HG02981 (cell line): ENCODE measurements around the gene PLK2.
A peak's percentile ranks its signal among the peaks of the same experiment; 100 is the strongest.

Source experiments
- ATAC-seq: cut with Tn5 transposase; IDR thresholded peaks from one replicate; pipeline ENCODE4 v1.9.1; 2021; ENCODE audit warnings: mild to moderate bottlenecking, moderate library complexity; ENCODE audit not compliant: unreplicated experiment

Gene PLK2

DNA sequence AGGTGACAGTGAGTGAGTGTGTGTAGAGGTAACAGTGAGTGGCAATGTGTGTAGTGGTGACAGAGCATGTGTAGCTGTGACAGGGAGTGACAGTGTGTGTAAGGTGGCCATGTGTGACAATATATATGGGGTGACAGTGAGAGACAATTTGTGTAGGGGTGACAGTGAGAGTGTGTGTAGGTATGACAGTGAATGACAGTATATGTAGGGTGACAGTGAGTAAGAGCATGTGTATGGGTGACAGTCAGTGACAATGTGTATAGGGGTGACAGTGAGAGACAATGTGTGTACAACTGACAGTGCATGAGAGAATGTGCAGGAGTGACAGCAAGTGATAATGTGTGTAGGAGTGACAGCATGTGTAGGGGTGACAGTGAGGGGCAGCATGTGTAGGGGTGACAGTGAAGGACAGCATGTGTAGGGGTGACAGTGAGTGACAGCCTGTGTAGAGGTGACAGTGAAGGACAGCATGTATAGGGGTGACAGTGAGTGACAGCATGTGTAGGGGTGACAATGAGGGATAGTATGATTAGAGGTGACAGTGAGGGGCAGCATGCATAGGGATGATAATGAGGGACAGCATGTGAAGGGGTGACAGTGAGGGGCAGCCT is 21.3 kb upstream of the PLK2 start:
- ATAC-seq: no peak

DNA sequence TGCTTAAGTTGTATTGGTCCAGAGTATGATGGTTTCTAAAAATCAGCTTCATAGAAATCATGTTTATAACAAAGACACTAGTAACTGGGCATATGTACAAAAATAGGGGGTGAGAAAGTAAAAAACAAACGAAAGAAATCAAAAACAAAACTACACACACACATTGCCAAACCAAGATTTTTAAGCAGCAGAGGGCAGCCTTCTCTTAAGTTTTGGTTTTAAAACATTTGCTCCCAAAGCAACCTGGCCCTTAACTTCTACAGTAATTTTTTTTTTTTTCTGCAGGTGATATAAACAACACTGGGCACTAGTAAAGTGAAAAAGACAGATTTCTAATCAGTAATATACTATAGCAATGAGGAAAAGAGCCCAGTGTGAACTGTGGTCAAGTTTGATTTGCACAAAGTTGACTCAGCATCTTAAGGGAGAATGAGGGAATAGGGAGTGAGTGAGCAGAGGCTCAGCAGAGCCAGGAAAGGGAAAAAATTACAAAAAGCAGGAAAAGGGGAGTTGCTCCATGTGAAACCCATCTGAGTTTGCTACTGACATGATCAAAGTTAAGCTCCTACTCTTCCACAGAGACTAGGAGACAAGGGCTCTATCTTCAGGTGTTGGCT is 18.0 kb upstream of the PLK2 start:
- no peak for ATAC-seq

DNA sequence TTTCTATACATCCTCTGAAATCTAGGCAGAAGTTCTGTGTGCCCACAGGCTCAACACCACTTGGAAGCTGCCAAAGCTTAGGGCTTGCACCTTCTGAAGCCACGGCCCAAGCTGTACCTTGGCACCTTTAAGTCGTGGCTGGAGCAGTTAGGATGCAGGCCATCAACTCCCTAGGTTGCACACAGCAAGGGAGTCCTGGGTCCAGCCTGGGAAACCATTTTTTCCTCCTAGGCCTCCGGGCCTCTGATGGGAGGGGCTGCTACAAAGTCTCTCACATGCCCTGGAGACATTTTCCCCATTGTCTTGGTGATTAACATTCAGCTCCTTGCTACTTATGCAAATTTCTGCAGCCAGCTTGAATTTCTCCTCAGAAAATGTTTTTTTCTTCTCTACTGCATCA is 15.5 kb upstream of the PLK2 start:
- ATAC-seq: no peak

DNA sequence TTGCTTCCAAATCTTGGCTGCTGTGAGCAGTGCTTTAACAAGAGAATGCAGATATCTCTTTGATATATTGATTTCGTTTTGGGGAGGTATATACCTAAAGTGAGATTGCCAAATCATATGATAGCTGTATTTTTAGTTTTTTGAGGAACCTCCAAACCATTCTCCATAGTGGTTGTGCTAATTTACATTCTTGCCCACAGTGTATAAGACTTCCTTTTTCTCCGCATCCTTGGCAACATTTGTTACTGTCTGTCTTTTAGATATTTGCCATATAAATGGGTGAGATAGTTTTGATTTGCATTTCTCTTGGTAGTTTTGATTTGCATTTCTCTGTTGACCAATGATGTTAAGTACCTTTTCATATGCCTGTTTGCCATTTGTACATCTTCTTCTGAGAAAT is 10.0 kb upstream of the PLK2 start:
- ATAC-seq: no peak

DNA sequence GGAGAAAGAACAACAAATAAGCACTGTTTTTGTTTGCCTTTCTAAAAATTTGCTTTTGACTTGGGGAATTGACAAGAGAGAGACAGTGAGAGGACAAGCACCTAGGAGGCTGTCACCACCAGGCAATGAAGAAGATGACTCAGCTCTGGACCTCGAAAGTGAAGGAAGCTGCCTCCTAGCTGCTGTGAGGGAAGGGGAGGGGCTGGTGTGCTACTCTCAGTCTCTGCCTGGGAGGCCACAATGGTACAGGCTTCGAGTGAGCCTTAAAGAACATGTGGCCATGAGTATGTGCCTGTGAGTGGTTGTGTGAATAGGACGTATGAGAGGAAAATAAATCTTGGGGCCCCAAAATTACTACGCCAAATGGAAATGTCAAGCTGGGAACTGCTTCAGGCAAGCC is 7.1 kb upstream of the PLK2 start:
- ATAC-seq: peak; percentile 99

DNA sequence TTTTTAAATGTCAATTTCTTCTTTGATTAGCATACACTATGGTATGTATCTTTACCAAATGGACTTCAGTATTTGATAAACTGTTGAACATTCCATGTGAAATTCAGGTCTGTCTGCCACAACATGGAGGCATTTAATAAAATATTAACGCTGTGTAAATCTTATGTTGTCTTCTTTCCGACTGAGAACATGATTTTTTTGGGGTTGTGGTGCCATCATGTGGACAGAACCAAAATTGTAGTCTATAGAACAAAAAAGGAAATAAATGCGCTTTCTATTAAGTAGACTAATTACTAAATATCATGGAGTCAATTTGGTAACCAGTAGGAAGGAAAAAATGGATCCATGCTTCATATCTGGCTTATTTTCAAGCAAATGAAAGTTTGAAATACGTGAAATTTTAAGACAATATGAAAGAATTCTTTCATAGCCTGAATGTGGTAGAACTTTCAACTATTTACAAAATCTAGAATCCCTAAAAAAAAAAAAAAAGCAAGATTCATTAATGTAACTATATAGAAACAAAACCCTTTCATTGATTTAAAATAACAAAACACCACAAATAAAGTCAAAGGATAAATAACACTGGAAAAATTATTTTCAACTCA is 2.8 kb upstream of the PLK2 start:
- no peak for ATAC-seq

DNA sequence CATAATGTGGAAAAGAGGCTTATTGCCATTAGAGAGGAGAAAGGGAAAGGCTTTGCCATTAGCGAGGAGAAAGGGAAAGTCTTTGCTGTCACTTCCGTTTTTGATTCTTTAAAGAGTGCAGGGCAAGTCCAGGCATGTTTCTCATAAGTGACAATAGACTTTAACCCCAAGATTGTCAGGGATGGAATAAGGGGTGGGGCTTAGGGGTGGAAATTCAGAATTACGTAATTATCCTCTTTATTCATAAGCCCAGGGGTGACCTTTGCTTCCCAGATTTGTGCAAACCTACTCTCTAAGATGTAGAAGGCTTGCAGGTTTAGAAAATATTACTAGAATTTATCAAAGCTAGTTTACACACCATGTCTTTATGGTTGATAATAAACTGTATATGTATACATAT is 2.3 kb upstream of the PLK2 start:
- no peak for ATAC-seq

DNA sequence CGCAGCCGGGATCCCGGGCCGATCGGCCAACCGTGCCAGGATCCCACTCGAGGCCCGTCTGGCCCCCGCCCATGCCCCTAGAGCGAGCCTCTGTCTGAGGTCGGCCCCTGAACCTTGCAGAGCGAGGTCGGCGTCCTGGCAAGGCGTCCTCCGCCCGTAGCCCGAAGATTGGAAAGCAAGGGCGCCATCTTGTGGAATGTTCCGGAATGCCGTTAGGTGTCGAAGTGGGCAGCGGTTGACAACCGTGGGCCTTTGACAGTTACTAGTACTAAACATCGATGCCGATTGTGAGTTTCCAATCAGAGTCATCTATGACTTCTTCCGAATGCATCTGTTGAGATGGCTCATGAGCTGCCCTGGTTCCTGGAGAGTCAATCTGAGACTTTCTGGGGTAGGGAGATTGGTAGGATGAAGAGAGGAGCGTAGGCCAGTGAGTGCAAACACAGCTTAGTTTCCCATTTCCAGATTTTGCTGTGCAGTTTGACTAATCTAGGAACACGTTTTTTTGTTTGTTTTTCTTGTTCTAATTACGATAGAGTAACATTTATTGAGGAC is 923 bp upstream of the PLK2 start:
- ATAC-seq: peak; percentile 72

DNA sequence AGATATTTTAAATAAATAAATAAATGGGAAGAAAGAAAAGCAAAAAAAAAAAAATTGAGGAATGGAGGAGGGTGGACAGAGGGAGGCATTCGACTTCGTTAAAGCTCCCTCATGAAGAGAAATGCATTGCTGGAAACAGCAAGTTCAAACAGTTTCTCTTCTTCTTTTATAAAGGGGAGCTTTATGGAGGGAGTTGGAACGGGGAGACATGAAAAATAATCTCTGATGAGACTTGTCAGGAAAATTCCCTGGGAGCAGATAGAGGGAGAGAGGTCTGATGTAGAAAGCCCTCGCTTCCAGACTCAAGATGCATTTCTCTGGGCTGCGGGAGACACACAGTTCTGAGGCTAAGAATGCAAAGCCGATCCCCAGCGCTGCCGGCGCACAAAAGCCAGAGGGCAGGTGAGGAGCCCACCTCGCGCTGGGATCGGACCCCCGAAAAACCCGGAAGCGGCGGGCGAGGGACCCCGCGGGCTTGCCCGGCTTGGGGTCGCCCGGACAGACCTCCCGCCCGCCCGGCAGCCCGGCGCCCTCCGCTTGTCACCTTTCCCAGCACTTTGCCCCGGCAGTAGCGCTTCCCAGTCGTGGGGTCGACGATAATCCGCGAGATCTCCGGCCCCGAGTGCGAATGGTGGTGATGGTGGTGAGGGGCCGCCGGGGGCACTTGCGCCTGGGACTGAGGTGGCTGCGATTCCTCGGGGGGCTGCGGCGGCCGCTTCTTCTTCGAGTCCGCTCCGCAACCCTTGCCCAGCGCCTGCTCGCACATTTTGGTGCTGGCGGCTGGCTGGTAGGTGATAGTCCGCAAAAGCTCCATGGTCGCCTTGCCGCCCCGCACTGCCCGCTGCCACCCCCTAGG is 512 bp downstream of the PLK2 start:
- peak; percentile 2 for ATAC-seq

DNA sequence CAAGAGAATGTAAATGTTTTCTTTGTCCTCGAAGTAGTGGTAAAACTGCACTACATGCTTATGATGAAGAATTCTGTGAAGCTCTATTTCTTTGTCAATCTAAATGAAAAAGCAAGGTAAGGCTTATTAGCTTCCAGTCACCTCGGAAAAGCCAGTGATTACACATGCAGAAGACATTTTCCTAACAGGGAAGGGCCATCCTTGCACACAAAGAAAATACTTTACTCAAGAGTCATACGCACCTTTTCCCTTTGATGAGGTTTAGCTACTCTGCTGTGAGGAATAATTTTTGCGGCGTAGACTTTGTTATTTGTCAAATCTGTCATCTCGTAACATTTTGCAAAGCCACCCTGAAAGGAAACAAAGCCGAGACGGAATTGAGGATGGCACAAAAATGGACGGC is 1.1 kb downstream of the PLK2 start:
- no peak for ATAC-seq

DNA sequence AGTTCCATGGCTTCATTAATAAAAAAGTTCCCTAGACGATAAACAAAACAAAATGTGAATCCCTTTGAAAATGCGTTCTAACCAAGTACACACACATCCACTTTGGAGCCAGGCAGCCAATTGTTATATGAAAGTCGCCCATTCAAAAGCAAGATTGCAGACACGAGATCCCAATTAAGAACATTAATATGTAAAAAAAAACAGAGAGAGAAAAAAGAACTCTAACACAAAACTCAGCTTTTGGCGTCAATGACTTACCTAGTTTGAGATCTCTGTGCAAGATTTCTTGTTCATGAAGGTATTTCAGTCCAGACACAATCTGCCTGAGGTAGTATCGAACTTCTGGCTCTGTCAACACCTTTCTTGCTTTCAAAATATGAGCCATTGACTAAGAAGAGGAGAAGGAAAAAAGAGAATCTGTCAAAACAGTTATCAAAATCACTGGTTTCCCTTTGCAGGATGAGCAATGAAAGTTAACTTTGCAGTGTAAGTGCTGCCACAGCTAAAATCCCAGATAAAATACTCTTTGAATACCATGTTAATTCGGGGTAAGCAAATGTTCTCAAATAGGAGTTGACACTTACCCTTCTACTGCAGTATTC is 1.6 kb downstream of the PLK2 start:
- no peak for ATAC-seq

DNA sequence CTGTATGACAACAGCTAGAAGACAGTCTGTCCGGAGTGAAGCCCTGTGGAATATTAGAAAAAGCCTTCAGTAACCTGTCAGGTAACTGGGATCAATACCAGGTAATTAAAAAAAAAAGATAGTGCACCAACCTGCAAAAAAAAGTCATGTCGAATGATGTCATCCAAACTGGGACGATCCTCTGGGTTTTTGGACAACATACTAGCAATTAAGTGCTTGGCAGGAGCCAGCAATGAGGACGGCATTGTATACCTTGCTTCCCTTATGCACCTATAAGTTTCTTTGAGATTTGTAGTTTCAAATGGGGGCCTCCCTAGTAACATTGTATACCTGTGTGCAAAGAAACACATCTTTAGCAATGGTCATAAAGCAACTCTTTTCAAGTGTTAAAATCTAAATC is 2.8 kb downstream of the PLK2 start:
- ATAC-seq: no peak

DNA sequence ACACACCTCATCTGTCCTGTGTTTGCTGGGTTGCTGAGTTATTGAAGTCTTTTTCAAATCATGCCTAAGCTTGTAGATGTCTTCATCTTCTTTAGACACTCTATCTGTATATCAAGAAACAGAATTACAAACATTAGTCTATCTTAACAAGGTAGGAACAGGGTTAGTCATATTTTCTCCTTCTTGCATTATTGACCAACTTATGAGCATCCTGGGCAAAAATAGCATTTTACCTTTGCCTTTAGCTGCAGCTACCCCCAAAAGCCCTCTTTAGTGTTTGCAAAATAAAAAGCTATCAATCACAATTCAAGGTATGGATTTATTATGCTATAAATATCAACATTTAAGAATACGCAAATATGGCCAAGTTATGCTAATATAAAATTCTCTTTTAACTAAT is 3.4 kb downstream of the PLK2 start:
- ATAC-seq: no peak

DNA sequence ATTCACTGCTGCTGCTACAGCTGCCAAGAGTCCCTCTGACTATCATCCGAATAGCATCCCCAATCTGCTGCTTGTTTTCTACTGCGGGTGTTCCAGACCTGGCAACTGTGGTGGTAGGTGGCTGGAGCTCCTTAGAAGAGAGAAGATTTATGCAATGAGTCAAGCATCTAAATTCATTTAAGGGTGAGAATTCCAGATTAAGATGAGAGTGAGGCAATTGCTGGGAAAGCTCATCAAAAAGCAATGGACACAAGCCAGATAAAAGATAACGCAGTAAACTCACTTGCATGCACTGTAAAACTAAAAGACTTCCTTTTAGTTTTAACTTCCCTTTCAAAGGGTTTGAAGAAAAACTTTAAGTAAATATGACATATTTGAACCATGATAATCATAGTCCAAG is 3.9 kb downstream of the PLK2 start:
- no peak for ATAC-seq

DNA sequence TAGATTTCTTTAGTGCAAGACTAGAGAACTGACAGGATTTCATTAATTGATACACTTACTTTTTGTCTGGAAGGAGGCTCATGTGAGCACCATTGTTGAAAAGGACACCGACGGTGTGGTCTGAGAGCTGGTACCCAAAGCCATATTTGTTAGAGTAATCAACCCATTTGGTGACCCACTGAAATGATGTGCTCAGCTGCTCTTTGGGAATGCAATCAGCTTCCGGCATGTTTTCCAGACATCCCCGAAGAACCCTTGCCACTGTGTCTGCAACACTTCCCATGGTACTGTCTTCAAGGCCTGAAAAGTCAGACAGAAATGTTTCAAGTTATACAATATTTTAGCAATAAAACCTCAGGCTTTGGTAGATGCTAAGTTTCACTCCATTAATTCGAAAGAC is 4.4 kb downstream of the PLK2 start:
- no peak for ATAC-seq

DNA sequence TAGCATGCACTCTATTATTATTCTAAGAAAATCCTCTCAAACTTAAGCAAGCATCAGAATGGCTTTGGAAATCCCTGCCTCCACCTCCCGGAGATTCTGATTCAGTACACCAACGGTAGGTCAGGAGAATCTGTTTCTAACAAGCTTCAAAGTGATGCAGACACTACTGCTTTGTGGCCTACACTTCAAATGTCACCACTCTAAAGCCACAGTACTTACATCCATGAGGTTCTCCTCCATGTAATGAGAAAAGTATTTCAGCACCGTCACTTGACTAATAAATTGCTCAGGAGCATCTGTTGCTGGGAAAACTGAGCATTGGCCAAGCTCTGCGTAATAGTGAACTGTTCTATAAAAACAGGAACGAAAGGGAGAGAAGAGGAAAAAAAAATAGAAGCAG is 4.8 kb downstream of the PLK2 start:
- ATAC-seq: no peak

DNA sequence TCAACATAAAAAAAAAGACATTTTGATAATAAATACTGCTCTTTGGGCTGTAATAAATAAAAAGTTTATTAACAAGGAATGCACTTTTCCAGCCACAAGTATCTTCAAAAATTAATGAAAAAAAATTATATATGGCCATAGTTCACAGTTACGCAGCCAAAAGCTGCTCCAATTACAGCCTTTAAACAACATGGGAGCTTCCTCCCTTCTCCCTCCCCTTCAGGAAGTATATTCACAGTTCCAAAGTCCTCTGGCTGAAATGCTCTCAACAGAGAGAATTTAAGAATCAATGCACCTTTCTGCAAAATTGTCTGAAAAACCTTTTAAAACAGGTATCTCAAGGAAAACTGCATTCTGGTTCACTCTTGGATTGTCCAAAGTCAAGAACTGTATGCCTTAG is 5.9 kb downstream of the PLK2 start:
- ATAC-seq: no peak

DNA sequence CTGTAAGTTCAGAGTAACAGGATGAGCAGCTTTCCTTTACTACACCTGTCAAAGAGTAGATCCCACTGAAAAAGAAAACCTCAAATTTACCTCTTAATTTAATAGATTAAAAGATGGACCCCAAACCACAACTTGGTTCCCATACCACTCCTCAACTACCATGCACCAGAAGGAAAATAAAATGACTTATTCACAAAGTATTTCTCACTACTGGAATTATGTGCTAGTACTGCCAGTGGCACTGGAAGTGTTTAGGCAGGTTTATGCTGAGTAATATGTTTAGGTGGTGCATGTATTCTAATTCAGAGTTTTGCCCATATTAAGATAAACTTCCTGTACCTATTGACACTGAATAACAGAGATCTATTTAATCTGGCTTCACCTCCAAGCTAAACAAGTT is 6.6 kb downstream of the PLK2 start:
- ATAC-seq: no peak

DNA sequence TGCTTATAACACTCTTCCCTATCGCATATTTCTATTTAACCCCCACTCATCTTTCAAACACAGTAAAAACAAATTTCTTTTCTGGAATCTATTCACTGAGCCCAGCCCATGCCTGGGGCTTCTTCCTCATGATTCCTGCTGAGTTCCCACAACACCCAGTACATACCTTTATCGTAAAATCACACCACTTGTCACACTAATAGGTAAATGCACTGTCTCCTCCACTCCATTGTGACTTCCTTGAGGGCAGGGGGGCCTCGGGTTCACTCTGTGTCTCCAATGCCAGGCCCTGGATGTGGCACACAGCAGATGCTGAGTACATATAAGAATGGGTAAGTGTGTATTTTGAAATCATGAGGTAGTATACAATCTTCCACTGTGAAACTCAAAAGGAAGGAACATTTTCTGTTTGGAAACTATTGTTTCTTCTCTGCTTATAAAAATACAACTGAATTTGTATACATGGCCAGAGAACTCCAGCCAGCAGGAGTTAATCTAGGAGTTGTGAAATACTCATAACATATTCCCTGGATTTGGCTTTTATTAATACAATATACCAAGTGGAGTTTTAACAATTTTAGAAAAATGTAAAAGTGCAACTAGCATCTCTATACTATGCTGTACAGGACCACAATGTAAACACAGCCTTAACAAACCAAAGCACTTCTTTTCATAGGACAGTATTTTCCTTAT is 7.2 kb downstream of the PLK2 start:
- ATAC-seq: no peak

DNA sequence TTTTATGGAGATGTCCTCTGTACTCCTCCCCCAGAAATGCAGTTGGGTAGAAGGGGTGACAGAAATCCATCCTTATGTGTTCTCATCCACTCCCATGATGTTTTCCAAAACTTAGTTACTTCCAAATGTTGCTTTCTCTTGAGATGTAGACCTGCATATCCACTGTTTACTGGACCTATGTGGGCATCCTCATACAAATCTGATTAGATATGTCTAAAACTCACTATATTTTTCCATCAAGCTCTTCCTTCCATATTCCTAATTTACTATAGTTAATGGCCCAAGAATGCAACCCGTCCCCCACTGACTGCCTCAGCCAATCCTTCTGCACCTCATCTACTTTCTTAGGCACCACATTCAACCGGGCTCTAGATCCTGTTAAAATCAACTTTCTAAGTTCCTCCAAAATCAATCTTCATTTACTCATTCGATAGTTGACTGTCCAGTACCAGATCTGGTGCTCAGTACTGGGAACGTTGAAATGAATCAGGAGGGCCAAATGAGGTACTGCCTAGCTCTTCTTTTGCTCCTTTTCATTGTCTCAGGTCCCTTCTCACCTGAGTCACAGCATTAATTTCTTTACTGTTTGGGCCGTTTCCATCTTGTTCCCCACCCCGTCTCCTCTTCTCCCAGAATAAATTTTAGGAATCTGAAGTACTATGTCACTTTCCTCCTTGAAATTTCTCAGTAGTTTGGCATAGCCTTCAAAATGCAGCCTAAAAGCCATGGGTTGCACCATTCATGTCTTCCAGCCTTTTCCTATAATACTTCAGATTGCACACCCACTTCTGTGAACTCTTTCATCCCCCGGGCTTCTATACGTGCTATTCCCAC is 7.9 kb downstream of the PLK2 start:
- ATAC-seq: no peak
